Vagina (tissue), 2 donors: ENCODE results near the gene SLC22A14. TPM values are rescaled to one million over a fixed set of nuclear protein-coding genes. Genes with fewer than 3 reads are reported as not detected.

Experiments used
- DNase-seq, 2 donors: peaks; one replicate each; pipeline ENCODE4 v3.0.0-alpha.2; 2017; ENCODE audit errors: extremely low spot score in 2 of 2
- H3K27ac ChIP-seq: fragments of 200-600 bp; sonication (generic); one replicate; pipeline ENCODE4 v1.5.1; 2019
- H3K27me3 ChIP-seq: fragments of 200-600 bp; sonication (generic); one replicate; pipeline ENCODE4 v1.5.1; 2019
- H3K36me3 ChIP-seq, 2 donors: fragments of 200-600 bp; sonication (generic); one replicate each; pipeline ENCODE4 v1.5.1; 2017 to 2019
- H3K4me1 ChIP-seq: fragments of 200-600 bp; sonication (generic); one replicate; pipeline ENCODE4 v1.5.1; 2019
- H3K4me3 ChIP-seq, 2 donors: fragments of 200-600 bp; sonication (generic); 1 replicate in 1 of 2; 2 replicates in 1 of 2; pipeline ENCODE4 v1.5.1; 2016 to 2019
- H3K9me3 ChIP-seq: fragments of 200-600 bp; sonication (generic); one replicate; pipeline ENCODE4 v1.5.1; 2019
- POLR2A ChIP-seq, 2 donors: fragments of 450-650 bp; IDR thresholded peaks; one replicate each; pipeline ENCODE4 v1.6.1; 2017; ENCODE audit warnings: antibody characterized with exemption in 2 of 2, mild to moderate bottlenecking in 2 of 2, moderate library complexity in 2 of 2
- POLR2AphosphoS5 ChIP-seq, 2 donors: sonication (generic); formaldehyde crosslinking; IDR thresholded peaks; one replicate each; pipeline ENCODE4 v1.9.0; 2017; ENCODE audit warnings: antibody characterized with exemption in 2 of 2, mild to moderate bottlenecking in 2 of 2, low read depth in 1 of 2; ENCODE audit not compliant: insufficient read depth in 1 of 2
- intact Hi-C: fragments of 100-400 bp; cut with DNase I; formaldehyde crosslinking; loops from one replicate; pipeline ENCODE4 v1.15.1; 2023
- total RNA-seq: library from RNA; depleted of rRNA; stranded (reverse); fragments of >200 nt; gene quantifications from one replicate; pipeline ENCODE4 v1.2.3, GENCODE V29; 2016
- TF ChIP-seq, protein P1 (sequence below), 3 experiments: fragments of 450-650 bp in 2 of 3; fragments of 200-600 bp in 1 of 3; sonication (generic) in 1 of 3; IDR thresholded peaks; one replicate each; pipeline ENCODE4 v1.5.1; 2017 to 2019; ENCODE audit warnings: antibody characterized with exemption in 3 of 3, mild to moderate bottlenecking in 2 of 3, moderate library complexity in 2 of 3

SLC22A14 gene
- total RNA-seq, 1 donor from 2014 or later: 0.49 TPM

DNA sequence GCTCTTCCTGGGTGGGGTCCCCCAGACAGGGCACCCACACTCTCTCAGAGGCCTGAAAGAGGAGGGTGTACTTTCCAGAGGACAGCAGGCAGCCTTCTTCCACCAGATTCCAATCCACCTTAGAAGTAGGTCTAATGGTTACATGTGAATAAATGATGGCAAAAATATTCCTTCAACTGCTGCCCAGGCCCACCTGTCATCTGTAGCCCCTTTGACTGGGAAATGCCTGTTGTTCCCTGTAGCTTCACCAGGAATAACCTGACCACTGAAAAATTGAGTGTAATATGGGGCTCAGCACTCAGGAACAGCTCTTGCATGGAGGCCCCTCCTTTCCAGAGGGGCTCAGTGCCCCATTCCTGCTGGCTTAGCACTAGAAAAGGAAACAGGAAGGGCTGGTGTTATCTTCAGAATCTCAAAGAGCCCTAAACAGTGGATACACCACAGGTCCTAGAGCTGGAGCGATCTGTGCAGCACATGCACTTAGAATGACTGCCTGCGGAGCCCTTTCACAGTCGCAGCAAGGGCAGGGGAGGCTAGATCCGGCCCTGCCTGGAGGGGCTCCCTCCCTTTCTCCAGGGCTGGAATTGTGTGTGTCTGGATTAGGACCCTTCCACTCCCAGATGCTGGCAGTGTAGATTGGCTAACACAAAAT is 32.1 kb downstream of the SLC22A14 start:
- Histone ChIP-seq H3K9me3 (no peaks in the 10 kb centered on the region), H3K27me3 (no peaks in the 10 kb centered on the region), H3K4me1 (no peaks in the 10 kb centered on the region), H3K27ac (no peak overlapping the region), H3K4me3 (no peak overlapping the region), H3K36me3 (no peaks in the 10 kb centered on the region)
- intact Hi-C loops: no loop called here
- TF ChIP-seq POLR2AphosphoS5 (IDR thresholded peaks at IDR 0.05; ENCODE audit: insufficient read depth in 1 of 2, low read depth in 1 of 2): no peak
- TF ChIP-seq, protein P1, sequence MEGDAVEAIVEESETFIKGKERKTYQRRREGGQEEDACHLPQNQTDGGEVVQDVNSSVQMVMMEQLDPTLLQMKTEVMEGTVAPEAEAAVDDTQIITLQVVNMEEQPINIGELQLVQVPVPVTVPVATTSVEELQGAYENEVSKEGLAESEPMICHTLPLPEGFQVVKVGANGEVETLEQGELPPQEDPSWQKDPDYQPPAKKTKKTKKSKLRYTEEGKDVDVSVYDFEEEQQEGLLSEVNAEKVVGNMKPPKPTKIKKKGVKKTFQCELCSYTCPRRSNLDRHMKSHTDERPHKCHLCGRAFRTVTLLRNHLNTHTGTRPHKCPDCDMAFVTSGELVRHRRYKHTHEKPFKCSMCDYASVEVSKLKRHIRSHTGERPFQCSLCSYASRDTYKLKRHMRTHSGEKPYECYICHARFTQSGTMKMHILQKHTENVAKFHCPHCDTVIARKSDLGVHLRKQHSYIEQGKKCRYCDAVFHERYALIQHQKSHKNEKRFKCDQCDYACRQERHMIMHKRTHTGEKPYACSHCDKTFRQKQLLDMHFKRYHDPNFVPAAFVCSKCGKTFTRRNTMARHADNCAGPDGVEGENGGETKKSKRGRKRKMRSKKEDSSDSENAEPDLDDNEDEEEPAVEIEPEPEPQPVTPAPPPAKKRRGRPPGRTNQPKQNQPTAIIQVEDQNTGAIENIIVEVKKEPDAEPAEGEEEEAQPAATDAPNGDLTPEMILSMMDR (IDR thresholded peaks at IDR 0.05): no peak
- no peak for TF ChIP-seq POLR2A (IDR thresholded peaks at IDR 0.05)
- DNase-seq: peak in 1 of 2 donors; percentile 65

DNA sequence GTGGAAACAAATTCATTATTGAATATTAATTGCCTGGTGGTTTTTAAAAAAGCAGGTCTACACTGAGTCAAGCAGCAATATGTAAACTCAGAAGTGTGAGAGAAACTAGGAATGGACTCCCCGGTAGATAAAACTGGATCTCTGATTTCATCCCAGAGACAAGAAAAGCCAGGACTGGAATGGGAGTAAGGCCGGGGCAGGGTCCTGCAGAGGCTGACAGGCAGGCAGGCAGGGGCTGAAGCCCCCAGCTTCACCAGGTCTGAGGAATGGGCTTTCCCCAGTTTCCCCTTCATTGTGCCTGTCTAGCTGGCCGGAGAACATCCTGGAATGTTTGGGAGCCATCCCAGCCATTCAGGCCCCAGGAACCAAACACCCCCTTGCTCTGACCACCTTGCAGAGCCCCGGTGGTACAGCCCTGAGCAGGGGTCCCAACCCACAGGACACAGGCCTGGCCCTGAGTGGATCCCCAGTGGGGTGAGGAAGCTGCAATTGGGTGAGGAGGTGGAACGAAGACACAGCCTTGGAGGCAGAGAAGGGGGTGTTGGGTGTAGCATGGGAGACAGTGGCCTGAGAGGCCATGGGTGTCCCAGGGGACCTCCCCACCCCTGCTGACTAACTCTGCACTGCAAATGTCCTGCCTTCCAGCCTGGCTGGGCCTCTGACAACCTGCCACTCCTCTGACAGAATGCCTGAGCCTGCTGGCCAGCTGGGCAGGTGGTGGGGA is 32.8 kb downstream of the SLC22A14 start:
- no peak for TF ChIP-seq POLR2AphosphoS5 (IDR thresholded peaks at IDR 0.05; ENCODE audit: insufficient read depth in 1 of 2, low read depth in 1 of 2)
- TF ChIP-seq POLR2A (IDR thresholded peaks at IDR 0.05): no peak
- TF ChIP-seq, protein P1 (IDR thresholded peaks at IDR 0.05): no peak
- peak in 1 of 2 donors; percentile 64 for DNase-seq
- Histone ChIP-seq H3K4me3 (no peak overlapping the region), H3K36me3 (no peaks in the 10 kb centered on the region), H3K9me3 (no peaks in the 10 kb centered on the region), H3K27ac (no peak overlapping the region), H3K27me3 (no peaks in the 10 kb centered on the region), H3K4me1 (no peaks in the 10 kb centered on the region)
- intact Hi-C loops: no loop called here

DNA sequence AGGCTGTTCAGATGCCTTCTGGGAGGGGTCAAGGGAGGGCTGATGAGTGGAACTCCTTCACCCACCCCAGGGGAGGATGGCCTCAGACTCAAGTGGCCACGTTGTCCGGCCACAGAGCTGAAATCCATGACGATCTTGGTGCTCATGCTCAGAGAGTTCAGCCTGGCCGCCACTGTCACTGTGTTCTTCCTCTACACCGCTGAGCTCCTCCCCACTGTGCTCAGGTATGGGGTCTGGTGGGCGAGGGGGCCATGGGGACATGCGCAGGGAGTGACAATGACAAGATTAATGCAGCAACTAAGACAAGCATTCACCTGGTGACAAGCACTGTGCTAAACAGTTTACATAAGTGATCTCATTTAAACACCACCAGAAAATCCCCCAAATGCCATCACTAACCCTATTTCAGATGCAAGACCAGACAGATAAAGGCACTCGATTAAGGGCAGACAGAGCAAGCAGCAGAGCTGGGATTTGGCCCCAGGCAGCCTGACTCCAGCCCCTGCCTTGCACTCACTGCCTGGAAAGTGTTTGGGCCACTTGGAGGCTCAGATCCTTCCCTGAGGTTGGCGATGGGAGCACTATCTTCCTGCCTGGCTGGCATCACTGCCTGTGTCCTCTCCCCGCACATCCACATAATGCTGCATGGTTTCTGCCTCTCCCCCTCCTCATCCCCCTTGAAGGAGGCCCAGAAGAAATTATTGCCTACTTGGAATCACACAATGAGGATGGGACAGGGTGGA is 33.6 kb downstream of the SLC22A14 start:
- DNase-seq: peak in 1 of 2 donors; percentile 60
- intact Hi-C loops: no loop called here
- H3K9me3 ChIP-seq: no peaks in the 10 kb centered on the region
- no peaks in the 10 kb centered on the region for H3K36me3 ChIP-seq
- no peak overlapping the region for H3K4me3 ChIP-seq
- no peak overlapping the region for H3K27ac ChIP-seq
- H3K27me3 ChIP-seq: no peaks in the 10 kb centered on the region
- no peaks in the 10 kb centered on the region for H3K4me1 ChIP-seq
- TF ChIP-seq POLR2AphosphoS5 (IDR thresholded peaks at IDR 0.05; ENCODE audit: insufficient read depth in 1 of 2, low read depth in 1 of 2) (no peak), POLR2A (IDR thresholded peaks at IDR 0.05) (no peak)
- TF ChIP-seq, protein P1 (IDR thresholded peaks at IDR 0.05): no peak

DNA sequence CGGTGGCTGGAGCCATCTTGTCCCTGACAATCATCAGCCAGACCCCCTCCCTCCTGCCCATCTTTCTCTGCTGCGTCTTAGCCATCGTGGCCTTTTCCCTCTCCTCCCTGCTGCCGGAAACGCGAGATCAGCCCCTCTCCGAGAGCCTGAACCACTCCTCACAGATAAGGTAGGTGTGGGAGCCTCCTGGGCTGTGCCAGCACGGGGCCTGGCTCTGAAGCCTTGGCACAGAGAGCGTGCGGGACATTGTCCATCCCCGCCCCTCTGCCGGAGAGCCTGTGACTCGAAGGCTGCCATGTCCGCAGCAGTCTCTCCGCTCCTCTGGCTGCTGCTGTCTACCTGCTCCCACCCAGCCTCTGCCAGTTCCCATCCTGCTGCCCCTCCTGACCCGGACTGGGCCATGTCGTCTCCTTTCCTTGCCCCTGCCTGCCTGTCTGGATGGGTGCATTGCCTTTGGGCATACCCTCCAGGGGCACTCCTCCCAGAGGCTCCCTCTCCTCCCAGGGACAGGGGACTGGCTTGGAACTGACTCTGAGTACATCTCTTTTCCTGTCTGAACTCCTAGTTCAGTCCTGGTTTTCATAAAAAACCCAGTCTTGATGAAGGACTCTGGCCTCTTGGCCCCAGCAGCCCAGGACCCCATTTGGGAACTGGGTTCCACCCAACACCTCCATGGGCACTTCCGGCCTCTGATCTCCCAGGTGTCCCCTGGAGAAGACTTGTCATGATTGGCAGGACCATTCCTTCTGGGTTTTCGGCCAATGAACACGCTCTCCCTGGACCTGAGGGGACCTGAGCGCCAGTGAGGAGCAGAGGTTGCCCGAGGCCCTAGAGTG is 34.5 kb downstream of the SLC22A14 start:
- no peaks in the 10 kb centered on the region for H3K27me3 ChIP-seq
- H3K36me3 ChIP-seq: no peaks in the 10 kb centered on the region
- no peak overlapping the region for H3K4me3 ChIP-seq
- H3K9me3 ChIP-seq: no peaks in the 10 kb centered on the region
- no peaks in the 10 kb centered on the region for H3K4me1 ChIP-seq
- no peak overlapping the region for H3K27ac ChIP-seq
- intact Hi-C loops: no loop called here
- no peak for TF ChIP-seq POLR2A (IDR thresholded peaks at IDR 0.05)
- TF ChIP-seq, protein P1 (IDR thresholded peaks at IDR 0.05): no peak
- no peak for TF ChIP-seq POLR2AphosphoS5 (IDR thresholded peaks at IDR 0.05; ENCODE audit: insufficient read depth in 1 of 2, low read depth in 1 of 2)
- peak in 1 of 2 donors; percentile 72 for DNase-seq
